ENCODE data around the gene UNC45B.
"Not testable (repeated sequence)": the region's sequence is repeated elsewhere in the genome, so short reads cannot be mapped to it uniquely, and the experiment has no call there.

The UNC45B gene

GRCh38 chr17:35103271-35103670, 44.3 kb upstream of the UNC45B start:
- H3K9me3 ChIP-seq (ENCODE audit: control insufficient read depth, low read length) = no peaks in the 10 kb centered on the region
- no peak for DNase-seq
- H3K79me1 ChIP-seq (replicated peaks; ENCODE audit: low read length, poor library complexity, severe bottlenecking) = peaks cover 24% of the 10 kb centered on the region
- no peak overlapping the region for H3K23ac ChIP-seq (ENCODE audit: low read length in 2 of 2)
- H3K18ac ChIP-seq (ENCODE audit: low read depth in 1 of 2, low read length in 2 of 2) = no peak overlapping the region
- peaks cover 6% of the 10 kb centered on the region for H3K4me1 ChIP-seq (ENCODE audit: control insufficient read depth, insufficient read depth, low read depth, low read length)
- no peak overlapping the region for H3K4me2 ChIP-seq (ENCODE audit: low read length, poor library complexity, severe bottlenecking)
- H3K4me3 ChIP-seq (ENCODE audit: insufficient read depth in 1 of 2, low read depth in 1 of 2, low read length in 2 of 2) = no peak overlapping the region
- H2BK120ac ChIP-seq (ENCODE audit: low read depth, low read length) = no peak overlapping the region
- no peak overlapping the region for H3K9ac ChIP-seq (ENCODE audit: low read length)
- no peak overlapping the region for H2BK5ac ChIP-seq (ENCODE audit: low read depth, low read length, poor library complexity, severe bottlenecking)
- H3K27ac ChIP-seq (ENCODE audit: low read length, poor library complexity, severe bottlenecking) = no peak overlapping the region
- H3K27me3 ChIP-seq (ENCODE audit: control insufficient read depth in 1 of 2, insufficient read depth in 1 of 2, low read length in 2 of 2) = no peaks in the 10 kb centered on the region
- no peak overlapping the region for H3K4ac ChIP-seq (ENCODE audit: low read depth in 1 of 2, low read length in 2 of 2)
- H4K8ac ChIP-seq (ENCODE audit: low read length) = no peak overlapping the region
- no peak overlapping the region for H2BK15ac ChIP-seq (ENCODE audit: low read depth, poor library complexity, severe bottlenecking)
- WGBS = 95% methylated on average over 5 of the region's 5 CpGs
- H3K36me3 ChIP-seq (ENCODE audit: control insufficient read depth in 1 of 2, insufficient read depth in 2 of 2, low read depth in 1 of 2, low read length in 2 of 2) = peaks cover 39 to 56% of the 10 kb centered on the region in 2 experiments
- H4K91ac ChIP-seq (ENCODE audit: low read length) = no peak overlapping the region
- H2AFZ ChIP-seq (ENCODE audit: low read depth, low read length) = no peak overlapping the region
- H2BK12ac ChIP-seq (ENCODE audit: low read length in 2 of 2) = no peak overlapping the region
- no peak overlapping the region for H3K14ac ChIP-seq (ENCODE audit: low read length in 2 of 2)
- H2AK5ac ChIP-seq (ENCODE audit: low read length, severe bottlenecking) = no peak overlapping the region

DNA sequence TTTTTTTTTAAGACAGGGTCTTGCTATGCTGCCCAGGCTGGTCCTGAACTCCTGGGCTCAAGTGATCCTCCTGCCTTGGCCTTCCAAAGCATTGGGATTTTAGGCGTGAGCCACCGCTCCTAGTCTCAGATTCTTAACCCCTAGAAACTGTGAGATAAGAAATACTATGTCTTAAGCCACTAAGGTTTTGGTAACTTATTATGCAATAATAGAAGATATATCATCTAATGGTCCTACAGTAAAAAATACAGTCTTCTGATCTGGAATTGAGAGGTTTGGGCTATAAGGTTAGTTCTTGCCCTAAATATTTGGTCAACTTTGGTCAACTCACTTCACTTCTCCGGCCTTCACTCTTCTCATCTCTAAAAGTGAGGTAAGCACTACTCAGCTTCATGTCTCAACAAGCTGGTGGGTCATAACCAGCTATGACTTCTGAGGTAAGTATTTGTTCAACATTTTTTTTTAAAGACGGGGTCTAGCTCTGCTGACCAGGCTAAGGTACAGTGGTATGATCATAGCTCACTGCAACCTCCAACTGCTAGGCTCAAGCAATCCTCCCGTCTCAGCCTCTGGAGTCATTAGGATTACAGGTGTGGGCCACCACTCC, 42.7 kb upstream of the UNC45B start:
- Histone ChIP-seq H3K27ac (ENCODE audit: low read length, poor library complexity, severe bottlenecking) (no peak overlapping the region), H3K9me3 (ENCODE audit: control insufficient read depth, low read length) (no peaks in the 10 kb centered on the region)
- WGBS = 100% methylated on average over 2 of the region's 5 CpGs

DNA sequence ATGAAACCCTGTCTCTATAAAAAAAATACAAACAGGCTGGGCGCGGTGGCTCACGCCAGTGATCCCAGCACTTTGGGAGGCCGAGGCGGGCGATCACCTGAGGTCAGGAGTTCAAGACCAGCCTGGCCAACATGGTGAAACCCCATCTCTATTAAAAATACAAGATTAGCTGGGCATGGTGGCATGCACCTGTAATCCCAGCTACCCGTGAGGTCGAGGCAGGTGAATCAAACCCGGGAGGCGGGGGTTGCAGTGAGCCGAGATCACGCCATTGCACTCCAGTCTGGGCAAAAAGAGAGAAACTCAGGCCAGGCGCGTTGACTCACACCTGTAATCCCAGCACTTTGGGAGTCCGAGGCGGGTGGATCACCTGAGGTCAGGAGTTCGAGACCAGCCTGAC, 36.8 kb upstream of the UNC45B start:
- WGBS = 96% methylated on average over 17 of the region's 17 CpGs
- H3K9me3 ChIP-seq (ENCODE audit: control insufficient read depth, low read length); H3K4ac ChIP-seq (ENCODE audit: low read depth in 1 of 2, low read length in 2 of 2); H4K91ac ChIP-seq (ENCODE audit: low read length); H2AFZ ChIP-seq (ENCODE audit: low read depth, low read length); H2BK12ac ChIP-seq (ENCODE audit: low read length in 2 of 2); H3K9ac ChIP-seq (ENCODE audit: low read length); H3K14ac ChIP-seq (ENCODE audit: low read length in 2 of 2); H2BK5ac ChIP-seq (ENCODE audit: low read depth, low read length, poor library complexity, severe bottlenecking); DNase-seq; H4K8ac ChIP-seq (ENCODE audit: low read length); H3K27ac ChIP-seq (ENCODE audit: low read length, poor library complexity, severe bottlenecking); H3K4me3 ChIP-seq (ENCODE audit: insufficient read depth in 1 of 2, low read depth in 1 of 2, low read length in 2 of 2); H3K27me3 ChIP-seq (ENCODE audit: control insufficient read depth in 1 of 2, insufficient read depth in 1 of 2, low read length in 2 of 2); H2BK120ac ChIP-seq (ENCODE audit: low read depth, low read length); H2BK15ac ChIP-seq (ENCODE audit: low read depth, poor library complexity, severe bottlenecking); H3K18ac ChIP-seq (ENCODE audit: low read depth in 1 of 2, low read length in 2 of 2); H3K23ac ChIP-seq (ENCODE audit: low read length in 2 of 2); H3K4me2 ChIP-seq (ENCODE audit: low read length, poor library complexity, severe bottlenecking); H3K4me1 ChIP-seq (ENCODE audit: control insufficient read depth, insufficient read depth, low read depth, low read length); H2AK5ac ChIP-seq (ENCODE audit: low read length, severe bottlenecking): not testable (repeated sequence)
- H3K79me1 ChIP-seq (replicated peaks; ENCODE audit: low read length, poor library complexity, severe bottlenecking) = peaks cover 44% of the 10 kb centered on the region
- H3K36me3 ChIP-seq (ENCODE audit: control insufficient read depth in 1 of 2, insufficient read depth in 2 of 2, low read depth in 1 of 2, low read length in 2 of 2) = peaks cover 5 to 13% of the 10 kb centered on the region in 2 experiments

More for the DNA sequence above, 42.7 kb upstream of the UNC45B start:
- Histone ChIP-seq H3K27me3 (ENCODE audit: control insufficient read depth in 1 of 2, insufficient read depth in 1 of 2, low read length in 2 of 2) (no peaks in the 10 kb centered on the region), H3K4me1 (ENCODE audit: control insufficient read depth, insufficient read depth, low read depth, low read length) (peaks cover 6% of the 10 kb centered on the region), H2BK15ac (ENCODE audit: low read depth, poor library complexity, severe bottlenecking) (no peak overlapping the region), H3K4me2 (ENCODE audit: low read length, poor library complexity, severe bottlenecking) (no peak overlapping the region), H2BK120ac (ENCODE audit: low read depth, low read length) (no peak overlapping the region), H2BK5ac (ENCODE audit: low read depth, low read length, poor library complexity, severe bottlenecking) (no peak overlapping the region), H2AFZ (ENCODE audit: low read depth, low read length) (no peak overlapping the region), H2BK12ac (ENCODE audit: low read length in 2 of 2) (no peak overlapping the region), H3K9ac (ENCODE audit: low read length) (no peak overlapping the region), H2AK5ac (ENCODE audit: low read length, severe bottlenecking) (no peak overlapping the region), H3K23ac (ENCODE audit: low read length in 2 of 2) (no peak overlapping the region), H4K8ac (ENCODE audit: low read length) (no peak overlapping the region), H3K79me1 (replicated peaks; ENCODE audit: low read length, poor library complexity, severe bottlenecking) (peaks cover 28% of the 10 kb centered on the region), H3K36me3 (ENCODE audit: control insufficient read depth in 1 of 2, insufficient read depth in 2 of 2, low read depth in 1 of 2, low read length in 2 of 2) (peaks cover 35 to 45% of the 10 kb centered on the region in 2 experiments), H3K14ac (ENCODE audit: low read length in 2 of 2) (no peak overlapping the region), H3K4me3 (ENCODE audit: insufficient read depth in 1 of 2, low read depth in 1 of 2, low read length in 2 of 2) (no peak overlapping the region), H3K18ac (ENCODE audit: low read depth in 1 of 2, low read length in 2 of 2) (no peak overlapping the region), H3K4ac (ENCODE audit: low read depth in 1 of 2, low read length in 2 of 2) (no peak overlapping the region), H4K91ac (ENCODE audit: low read length) (no peak overlapping the region)
- no peak for DNase-seq

GRCh38 chr17:35116845-35117244, 30.8 kb upstream of the UNC45B start:
- H3K9ac ChIP-seq (ENCODE audit: low read length) = no peak overlapping the region
- no peak overlapping the region for H2BK12ac ChIP-seq (ENCODE audit: low read length in 2 of 2)
- H2BK120ac ChIP-seq (ENCODE audit: low read depth, low read length) = no peak overlapping the region
- H4K91ac ChIP-seq (ENCODE audit: low read length) = no peak overlapping the region
- H3K23ac ChIP-seq (ENCODE audit: low read length in 2 of 2) = no peak overlapping the region
- H3K4me1 ChIP-seq (ENCODE audit: control insufficient read depth, insufficient read depth, low read depth, low read length) = peaks cover 27% of the 10 kb centered on the region
- H4K8ac ChIP-seq (ENCODE audit: low read length) = no peak overlapping the region
- no peak overlapping the region for H3K18ac ChIP-seq (ENCODE audit: low read depth in 1 of 2, low read length in 2 of 2)
- no peak overlapping the region for H3K14ac ChIP-seq (ENCODE audit: low read length in 2 of 2)
- no peaks in the 10 kb centered on the region for H3K9me3 ChIP-seq (ENCODE audit: control insufficient read depth, low read length)
- H3K27ac ChIP-seq (ENCODE audit: low read length, poor library complexity, severe bottlenecking) = peak overlapping the region; percentile 34
- H3K27me3 ChIP-seq (ENCODE audit: control insufficient read depth in 1 of 2, insufficient read depth in 1 of 2, low read length in 2 of 2) = no peaks in the 10 kb centered on the region
- peak overlapping the region; percentile 63 for H2AK5ac ChIP-seq (ENCODE audit: low read length, severe bottlenecking)
- H2BK5ac ChIP-seq (ENCODE audit: low read depth, low read length, poor library complexity, severe bottlenecking) = no peak overlapping the region
- H3K4ac ChIP-seq (ENCODE audit: low read depth in 1 of 2, low read length in 2 of 2) = no peak overlapping the region
- H3K4me2 ChIP-seq (ENCODE audit: low read length, poor library complexity, severe bottlenecking) = no peak overlapping the region
- no peak for DNase-seq
- WGBS = 87% methylated on average over 12 of the region's 12 CpGs
- H2BK15ac ChIP-seq (ENCODE audit: low read depth, poor library complexity, severe bottlenecking) = no peak overlapping the region
- peaks cover 25% of the 10 kb centered on the region for H3K79me1 ChIP-seq (replicated peaks; ENCODE audit: low read length, poor library complexity, severe bottlenecking)
- peaks cover 3 to 6% of the 10 kb centered on the region in 2 experiments for H3K36me3 ChIP-seq (ENCODE audit: control insufficient read depth in 1 of 2, insufficient read depth in 2 of 2, low read depth in 1 of 2, low read length in 2 of 2)
- no peak overlapping the region for H3K4me3 ChIP-seq (ENCODE audit: insufficient read depth in 1 of 2, low read depth in 1 of 2, low read length in 2 of 2)
- H2AFZ ChIP-seq (ENCODE audit: low read depth, low read length) = no peak overlapping the region

Data from mesenchymal stem cell (in vitro differentiated cells and primary cell).